HepG2 (cell line): ENCODE results near the gene TRPM5.

Source experiments
- NR2F6 ChIP-seq, 2 experiments: IDR thresholded peaks; 2 replicates each; pipeline ENCODE4 v1.6.1; 2016; ENCODE audit warnings: antibody characterized with exemption in 1 of 2, mild to moderate bottlenecking in 1 of 2
- REPIN1 ChIP-seq: sonication (generic); formaldehyde crosslinking; IDR thresholded peaks from 2 replicates; pipeline ENCODE4 v1.8.0; 2022; ENCODE audit warnings: missing genetic modification reagents, low read depth, mild to moderate bottlenecking, borderline replicate concordance
- TCF7L2 ChIP-seq: IDR thresholded peaks from 2 replicates; pipeline ENCODE4 v1.6.1; 2011; ENCODE audit warnings: mild to moderate bottlenecking, low read depth, low read length, moderate library complexity
- TF ChIP-seq, protein P1 (sequence below): sonication (generic); formaldehyde crosslinking; IDR thresholded peaks from 2 replicates; pipeline ENCODE4 v1.5.0; 2020; ENCODE audit warnings: mild to moderate bottlenecking, missing genetic modification reagents, moderate library complexity

DNA sequence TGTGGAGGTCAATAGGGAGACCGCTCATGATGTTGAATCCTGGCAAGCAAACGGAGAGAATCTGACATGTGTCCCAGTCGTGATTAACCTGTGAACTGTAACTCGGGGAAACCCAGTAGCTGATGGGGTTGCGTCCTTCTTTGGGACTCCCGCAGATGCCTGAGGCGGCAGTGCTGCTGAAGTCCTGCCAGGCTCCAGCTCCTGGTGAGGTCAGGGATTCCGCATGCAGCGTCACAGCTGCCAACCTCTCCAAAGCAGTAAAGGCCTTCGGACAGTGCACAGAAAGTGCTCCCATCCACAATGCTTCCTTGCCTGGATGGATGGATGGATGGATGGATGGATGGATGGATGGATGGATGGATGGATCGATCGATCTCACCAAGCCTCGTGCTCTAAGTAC lies 14.0 kb upstream of the TRPM5 start:
- TF ChIP-seq, protein P1, sequence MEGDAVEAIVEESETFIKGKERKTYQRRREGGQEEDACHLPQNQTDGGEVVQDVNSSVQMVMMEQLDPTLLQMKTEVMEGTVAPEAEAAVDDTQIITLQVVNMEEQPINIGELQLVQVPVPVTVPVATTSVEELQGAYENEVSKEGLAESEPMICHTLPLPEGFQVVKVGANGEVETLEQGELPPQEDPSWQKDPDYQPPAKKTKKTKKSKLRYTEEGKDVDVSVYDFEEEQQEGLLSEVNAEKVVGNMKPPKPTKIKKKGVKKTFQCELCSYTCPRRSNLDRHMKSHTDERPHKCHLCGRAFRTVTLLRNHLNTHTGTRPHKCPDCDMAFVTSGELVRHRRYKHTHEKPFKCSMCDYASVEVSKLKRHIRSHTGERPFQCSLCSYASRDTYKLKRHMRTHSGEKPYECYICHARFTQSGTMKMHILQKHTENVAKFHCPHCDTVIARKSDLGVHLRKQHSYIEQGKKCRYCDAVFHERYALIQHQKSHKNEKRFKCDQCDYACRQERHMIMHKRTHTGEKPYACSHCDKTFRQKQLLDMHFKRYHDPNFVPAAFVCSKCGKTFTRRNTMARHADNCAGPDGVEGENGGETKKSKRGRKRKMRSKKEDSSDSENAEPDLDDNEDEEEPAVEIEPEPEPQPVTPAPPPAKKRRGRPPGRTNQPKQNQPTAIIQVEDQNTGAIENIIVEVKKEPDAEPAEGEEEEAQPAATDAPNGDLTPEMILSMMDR, result no peak
- TF ChIP-seq TCF7L2 (no peak), REPIN1 (CRISPR knock-in tag) (no peak), NR2F6 (IDR thresholded peaks at IDR 0.05) (no peak), NR2F6 (CRISPR knock-in tag; IDR thresholded peaks at IDR 0.05) (no peak)
